ENCODE data around the gene UPK3A.
A peak's percentile ranks its signal among the peaks of the same experiment; 100 is the strongest.

Gene UPK3A

DNA sequence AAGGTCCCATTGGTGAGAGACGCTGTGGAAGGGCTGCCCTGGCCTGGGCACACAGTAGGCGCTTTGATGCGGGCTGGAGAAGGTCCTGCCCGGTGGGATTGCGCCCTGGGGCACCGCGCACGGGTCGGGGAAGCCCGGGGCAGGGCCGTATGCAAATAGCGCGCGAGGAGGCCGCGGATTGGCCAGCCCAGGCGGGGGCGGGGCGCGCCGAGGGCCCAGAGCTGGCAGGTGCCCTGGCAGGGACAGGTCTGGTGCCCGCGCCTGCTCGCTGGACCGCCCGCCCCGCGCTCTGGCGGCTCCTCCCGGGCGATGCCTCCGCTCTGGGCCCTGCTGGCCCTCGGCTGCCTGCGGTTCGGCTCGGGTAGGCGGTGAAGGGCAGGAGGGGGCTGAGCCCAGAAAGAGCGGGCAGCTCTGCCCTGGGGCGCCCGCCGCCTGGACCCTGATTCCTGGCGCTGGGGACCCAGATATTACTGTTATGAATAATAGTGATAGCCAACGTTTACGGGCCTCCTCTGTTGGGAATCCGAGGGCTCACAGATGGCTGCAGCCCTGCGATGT lies at the start of gene UPK3A:
Gene UPK3A (plus strand): TSS at position 245 of the 558 bp plus-strand sequence. CDS start 65 bp downstream, at position 310.
- peak within 1 kb of the TSS; percentile 16 to 42 (median 19) for H3K4me3 Mint-ChIP-seq
- H3K27ac Mint-ChIP-seq: no peak within 1 kb of the TSS
- no peaks in the 10 kb centered on the region for H3K36me3 Mint-ChIP-seq (ENCODE audit: low read depth)
- H3K9me3 Mint-ChIP-seq: no peaks in the 10 kb centered on the region
- TF ChIP-seq, protein P1, sequence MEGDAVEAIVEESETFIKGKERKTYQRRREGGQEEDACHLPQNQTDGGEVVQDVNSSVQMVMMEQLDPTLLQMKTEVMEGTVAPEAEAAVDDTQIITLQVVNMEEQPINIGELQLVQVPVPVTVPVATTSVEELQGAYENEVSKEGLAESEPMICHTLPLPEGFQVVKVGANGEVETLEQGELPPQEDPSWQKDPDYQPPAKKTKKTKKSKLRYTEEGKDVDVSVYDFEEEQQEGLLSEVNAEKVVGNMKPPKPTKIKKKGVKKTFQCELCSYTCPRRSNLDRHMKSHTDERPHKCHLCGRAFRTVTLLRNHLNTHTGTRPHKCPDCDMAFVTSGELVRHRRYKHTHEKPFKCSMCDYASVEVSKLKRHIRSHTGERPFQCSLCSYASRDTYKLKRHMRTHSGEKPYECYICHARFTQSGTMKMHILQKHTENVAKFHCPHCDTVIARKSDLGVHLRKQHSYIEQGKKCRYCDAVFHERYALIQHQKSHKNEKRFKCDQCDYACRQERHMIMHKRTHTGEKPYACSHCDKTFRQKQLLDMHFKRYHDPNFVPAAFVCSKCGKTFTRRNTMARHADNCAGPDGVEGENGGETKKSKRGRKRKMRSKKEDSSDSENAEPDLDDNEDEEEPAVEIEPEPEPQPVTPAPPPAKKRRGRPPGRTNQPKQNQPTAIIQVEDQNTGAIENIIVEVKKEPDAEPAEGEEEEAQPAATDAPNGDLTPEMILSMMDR (IDR thresholded peaks at IDR 0.05; ENCODE audit: unreplicated experiment in 3 of 3): no peak
- peaks cover 58% of the 10 kb centered on the region for H3K27me3 Mint-ChIP-seq (ENCODE audit: low read depth)
- H3K4me1 Mint-ChIP-seq: peaks cover 3% of the 10 kb centered on the region

DNA sequence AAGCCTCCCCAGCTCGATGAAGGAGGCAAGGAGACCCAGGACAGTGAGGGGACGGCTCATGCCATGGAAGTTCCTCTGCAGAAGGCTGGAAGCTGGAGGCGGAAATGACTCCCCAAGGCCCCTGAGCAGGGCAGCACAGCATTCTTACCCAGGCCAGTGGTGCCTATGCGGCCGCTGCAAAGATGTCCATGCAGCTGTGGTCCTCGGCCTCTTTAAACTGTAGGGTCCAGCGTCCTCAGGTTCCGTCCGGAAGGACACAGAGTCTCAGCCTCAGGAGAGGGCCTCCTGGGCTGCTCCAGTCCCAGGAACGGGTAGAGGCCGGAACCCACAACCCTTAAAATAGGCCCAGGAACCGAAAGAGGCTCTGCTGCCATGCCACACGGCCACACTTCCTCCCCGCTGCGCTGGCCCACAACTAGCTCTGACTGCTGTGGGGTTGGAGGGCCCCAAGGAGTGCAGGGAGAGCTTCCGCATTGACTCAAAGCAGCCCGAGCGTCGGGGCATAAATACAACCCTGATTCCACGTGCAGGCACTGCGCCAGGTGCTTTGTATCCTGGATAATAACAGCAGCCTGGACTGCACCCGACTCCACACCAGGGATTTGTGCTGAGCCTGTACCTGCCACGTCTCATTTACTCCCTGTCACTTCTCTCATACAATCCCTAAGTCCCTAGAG lies 49.5 kb upstream of the UPK3A start:
- Mint-ChIP-seq H3K4me3 (no peak overlapping the region), H3K27me3 (ENCODE audit: low read depth) (peaks cover 14% of the 10 kb centered on the region), H3K4me1 (peaks cover 17% of the 10 kb centered on the region), H3K36me3 (ENCODE audit: low read depth) (peaks cover 5% of the 10 kb centered on the region), H3K9me3 (no peaks in the 10 kb centered on the region), H3K27ac (no peak overlapping the region)
- TF ChIP-seq, protein P1 (IDR thresholded peaks at IDR 0.05; ENCODE audit: unreplicated experiment in 3 of 3): no peak

DNA sequence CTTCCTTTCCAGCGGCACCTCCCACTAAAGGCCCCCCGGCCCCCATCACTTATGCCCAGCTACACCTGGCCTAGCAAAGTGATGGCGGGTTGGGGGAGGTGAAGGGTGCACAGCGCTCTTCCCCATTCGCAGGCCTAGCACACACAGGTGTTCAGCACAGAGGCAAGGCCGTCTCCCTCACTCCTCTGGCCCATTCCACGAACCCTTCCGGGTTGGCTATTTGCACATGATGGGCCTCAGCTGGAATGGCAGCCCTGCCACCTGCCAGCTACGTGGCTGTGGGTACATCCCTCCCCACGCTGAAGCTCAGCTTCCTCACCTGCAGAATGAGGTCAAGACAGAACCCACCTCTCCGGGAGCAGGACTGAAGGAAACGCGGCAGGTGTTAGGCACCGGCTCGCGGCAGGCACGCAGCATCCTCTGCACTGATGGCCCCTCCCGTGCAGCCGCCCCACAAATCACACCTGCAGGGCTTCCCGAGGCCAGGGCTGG lies 48.9 kb upstream of the UPK3A start:
- TF ChIP-seq, protein P1 (IDR thresholded peaks at IDR 0.05; ENCODE audit: unreplicated experiment in 3 of 3): no peak
- peaks cover 17% of the 10 kb centered on the region for H3K4me1 Mint-ChIP-seq
- H3K9me3 Mint-ChIP-seq: no peaks in the 10 kb centered on the region
- H3K4me3 Mint-ChIP-seq: no peak overlapping the region
- peaks cover 5% of the 10 kb centered on the region for H3K36me3 Mint-ChIP-seq (ENCODE audit: low read depth)
- H3K27me3 Mint-ChIP-seq (ENCODE audit: low read depth): peaks cover 14% of the 10 kb centered on the region
- no peak overlapping the region for H3K27ac Mint-ChIP-seq

DNA sequence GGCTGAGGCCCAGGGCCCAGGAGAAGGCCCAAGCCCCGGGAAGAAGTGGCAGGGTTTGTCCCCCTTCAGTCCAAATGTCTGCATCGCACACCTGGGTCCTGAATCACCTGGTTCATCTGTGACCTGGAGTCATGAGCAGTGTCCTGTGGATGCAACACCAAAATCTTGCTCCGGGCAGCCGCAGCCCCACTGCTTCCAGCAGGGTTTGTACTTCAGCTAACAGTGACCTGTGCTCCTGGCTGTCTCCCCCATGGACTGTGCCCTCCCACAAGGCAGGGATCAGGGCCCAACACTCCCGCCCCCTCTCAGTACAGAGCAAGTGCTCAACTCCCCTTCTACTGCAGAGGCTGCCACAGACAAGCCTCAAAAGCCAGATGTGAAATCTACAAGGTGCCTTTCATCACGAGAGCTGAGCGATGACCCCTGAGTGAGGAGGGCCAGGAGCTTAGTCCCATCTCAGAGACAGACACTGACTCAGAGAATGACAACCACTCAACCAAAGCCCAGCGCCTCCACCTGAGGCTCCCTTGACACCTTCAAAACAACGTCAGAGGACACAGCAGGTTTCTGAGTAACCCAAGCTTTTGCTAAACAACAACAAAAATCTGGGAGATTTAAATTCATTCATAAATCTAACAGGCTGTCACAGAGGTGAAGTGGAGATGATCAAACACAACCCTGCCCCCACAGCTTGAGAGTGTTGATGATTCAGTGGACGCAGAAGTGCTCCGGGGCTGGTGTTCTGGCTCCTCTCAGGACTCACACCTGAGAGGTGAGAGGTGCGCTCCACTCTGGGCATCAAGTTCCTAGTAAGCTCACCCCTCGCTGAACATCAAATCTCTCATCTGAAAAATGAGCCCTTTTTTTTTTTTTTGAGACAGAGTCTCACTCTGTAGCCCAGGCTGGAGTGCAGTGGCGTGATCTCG lies 47.4 kb upstream of the UPK3A start:
- TF ChIP-seq, protein P1 (IDR thresholded peaks at IDR 0.05; ENCODE audit: unreplicated experiment in 3 of 3): no peak
- Mint-ChIP-seq H3K9me3 (no peaks in the 10 kb centered on the region), H3K27ac (no peak overlapping the region), H3K27me3 (ENCODE audit: low read depth) (peaks cover 14% of the 10 kb centered on the region), H3K36me3 (ENCODE audit: low read depth) (peaks cover 5% of the 10 kb centered on the region), H3K4me1 (peaks cover 21% of the 10 kb centered on the region), H3K4me3 (peak overlapping the region; percentile 46 to 54 (median 50))

DNA sequence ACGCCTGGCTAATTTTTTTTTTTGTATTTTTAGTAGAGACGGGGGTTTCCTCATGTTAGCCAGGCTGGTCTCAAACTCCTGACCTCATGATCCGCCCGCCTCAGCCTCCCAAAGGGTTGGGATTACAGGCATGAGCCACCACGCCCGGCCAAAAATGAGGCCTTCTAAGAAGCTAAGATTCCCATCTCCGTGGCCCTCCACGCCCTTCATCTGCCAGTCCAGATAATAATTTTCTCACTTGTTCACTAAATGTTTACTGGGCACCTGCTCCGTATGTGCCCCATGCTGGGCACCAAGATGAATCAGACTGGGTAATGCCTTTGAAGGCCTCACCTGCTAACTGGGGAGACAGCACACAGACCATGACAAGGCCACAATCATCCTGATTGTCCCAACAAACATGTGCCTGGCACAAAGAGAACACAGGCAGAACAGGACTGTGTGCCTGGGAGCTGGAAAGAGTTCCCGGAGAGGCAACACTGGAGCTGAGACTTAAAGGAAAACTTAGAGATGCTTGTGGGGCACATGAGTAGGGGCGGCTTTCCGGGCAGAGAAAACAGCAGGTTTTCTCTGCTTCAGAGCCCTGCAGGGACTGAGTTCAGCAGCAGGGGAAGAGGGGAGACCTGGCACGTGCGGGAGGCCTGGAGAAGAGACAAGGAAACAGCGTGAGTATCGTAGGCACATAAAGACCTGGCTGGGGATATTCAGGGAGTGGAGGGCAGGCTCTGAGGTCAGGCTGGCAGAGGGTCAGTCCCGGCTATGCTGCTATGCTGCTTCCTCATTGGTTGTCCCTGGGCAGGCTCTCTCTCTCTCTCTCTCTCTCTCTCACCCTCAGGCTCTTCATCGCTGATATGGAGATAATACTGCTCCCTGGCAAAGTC lies 46.4 kb upstream of the UPK3A start:
- peaks cover 5% of the 10 kb centered on the region for H3K36me3 Mint-ChIP-seq (ENCODE audit: low read depth)
- TF ChIP-seq, protein P1 (IDR thresholded peaks at IDR 0.05; ENCODE audit: unreplicated experiment in 3 of 3): no peak
- peaks cover 21% of the 10 kb centered on the region for H3K4me1 Mint-ChIP-seq
- peak overlapping the region; percentile 73 to 92 (median 90) for H3K4me3 Mint-ChIP-seq
- H3K9me3 Mint-ChIP-seq: no peaks in the 10 kb centered on the region
- H3K27me3 Mint-ChIP-seq (ENCODE audit: low read depth): peaks cover 14% of the 10 kb centered on the region
- H3K27ac Mint-ChIP-seq: no peak overlapping the region
